DMS 273 treated with DMSO at 0.1 percent for 48 hours (cell line): ENCODE measurements around the gene TRIM39.
A peak's percentile ranks its signal among the peaks of the same experiment; 100 is the strongest.

Experiments
- DNase-seq: peaks from one replicate; lab custom pipeline; 2025; lab: John Stamatoyannopoulos, UW

The TRIM39 gene

DNA sequence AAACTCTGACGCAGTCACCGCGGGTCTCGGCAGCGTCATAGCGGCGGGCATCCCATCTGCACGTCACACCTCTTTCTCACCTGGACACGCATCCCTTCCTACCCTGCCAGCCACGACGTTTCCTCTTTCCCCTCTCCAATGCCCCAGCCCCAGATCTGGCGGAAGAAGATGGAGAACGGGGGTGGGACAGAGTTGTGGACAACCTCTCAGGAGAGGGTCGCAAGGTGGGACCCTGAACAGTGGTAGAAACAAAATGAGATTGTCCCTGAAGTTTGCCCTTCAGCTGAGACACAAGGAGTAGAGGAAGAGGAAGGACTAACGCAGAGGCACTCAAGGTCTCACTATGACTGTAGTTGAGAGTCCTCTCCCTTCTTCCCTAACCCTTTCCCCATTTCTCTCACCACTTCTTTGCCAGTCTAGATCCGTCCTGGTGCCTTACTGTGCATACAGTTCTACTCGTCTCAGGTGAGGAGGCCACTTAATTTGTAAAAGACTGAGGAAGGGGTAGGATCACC, 562 bp downstream of the TRIM39 start:
- no peak for DNase-seq

DNA sequence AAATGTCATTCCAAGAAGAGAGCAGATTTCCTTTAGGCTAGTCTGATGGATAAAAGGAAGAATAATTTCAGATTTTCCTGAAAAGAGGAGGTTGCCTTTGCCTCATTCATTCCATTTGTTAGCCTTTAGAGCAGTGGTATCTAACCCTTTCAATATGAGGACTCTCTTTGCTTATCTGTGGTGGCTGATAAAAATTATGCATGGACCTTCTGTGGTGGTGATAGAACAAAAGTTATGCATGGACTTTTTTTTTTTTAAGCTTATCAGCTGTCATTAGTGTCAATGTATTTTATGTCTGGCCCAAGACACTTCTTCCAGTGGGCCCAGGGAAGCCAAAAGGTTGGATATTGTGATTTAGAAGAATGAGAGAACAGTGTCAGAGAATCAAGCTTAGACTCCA, 1.7 kb downstream of the TRIM39 start:
- no peak for DNase-seq

- DNase-seq: no peak
These were observed 2.6 kb downstream of the TRIM39 start for GRCh38 chr6:30329331-30329730.

DNA sequence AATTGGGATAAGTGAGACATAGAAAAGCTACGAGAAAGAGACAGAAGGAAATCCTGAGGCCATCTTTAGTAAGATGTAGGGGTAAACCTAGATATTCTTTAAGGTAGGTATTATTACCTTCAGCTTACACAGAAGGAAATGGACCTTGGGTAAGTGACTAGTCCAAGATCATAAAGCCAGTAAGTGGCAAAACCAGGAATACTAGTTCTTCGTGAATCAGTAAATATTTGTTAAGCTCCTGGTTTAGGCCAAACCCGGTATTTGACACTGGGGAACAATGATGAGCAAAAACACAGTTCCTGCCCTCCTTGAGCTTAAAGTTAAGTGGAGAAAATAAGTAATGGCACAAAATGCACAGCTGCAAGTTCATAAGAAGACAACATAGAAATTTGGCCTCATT, 5.3 kb downstream of the TRIM39 start:
- no peak for DNase-seq

- no peak for DNase-seq
These were observed 7.5 kb downstream of the TRIM39 start for GRCh38 chr6:30334075-30334783.

DNA sequence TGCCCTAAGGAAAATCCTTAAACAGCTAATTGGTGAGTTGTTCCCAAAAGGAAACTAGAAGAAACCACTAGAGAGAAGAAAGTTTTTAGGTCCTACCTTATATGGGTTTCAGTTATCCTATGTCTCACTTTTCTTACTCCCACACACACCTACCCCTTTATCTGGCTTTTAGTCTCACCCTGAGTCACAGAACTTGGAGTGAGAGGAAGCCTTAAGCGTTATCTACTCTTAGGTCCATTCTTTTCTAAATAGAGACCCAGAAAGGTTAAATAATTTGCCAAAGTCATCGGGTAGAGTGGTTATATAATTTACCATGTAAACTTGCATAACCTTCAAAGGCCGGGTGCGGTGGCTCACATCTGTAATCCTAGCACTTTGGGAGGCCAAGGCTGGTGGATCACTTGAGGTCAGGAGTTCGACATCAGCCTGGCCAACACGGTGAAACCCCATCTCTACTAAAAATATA, 13.9 kb downstream of the TRIM39 start:
- DNase-seq: no peak

GRCh38 chr6:30341218-30341617, 14.5 kb downstream of the TRIM39 start:
- DNase-seq: no peak

DNA sequence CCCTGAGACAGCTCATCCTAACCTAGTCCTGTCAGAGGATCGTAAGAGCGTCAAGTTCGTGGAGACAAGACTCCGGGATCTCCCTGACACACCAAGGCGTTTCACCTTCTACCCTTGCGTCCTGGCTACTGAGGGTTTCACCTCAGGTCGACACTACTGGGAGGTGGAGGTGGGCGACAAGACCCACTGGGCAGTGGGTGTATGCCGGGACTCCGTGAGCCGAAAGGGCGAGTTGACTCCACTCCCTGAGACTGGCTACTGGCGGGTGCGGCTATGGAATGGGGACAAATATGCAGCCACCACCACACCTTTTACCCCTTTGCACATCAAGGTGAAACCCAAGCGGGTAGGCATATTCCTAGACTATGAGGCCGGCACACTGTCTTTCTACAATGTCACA, 15.0 kb downstream of the TRIM39 start:
- no peak for DNase-seq

DNA sequence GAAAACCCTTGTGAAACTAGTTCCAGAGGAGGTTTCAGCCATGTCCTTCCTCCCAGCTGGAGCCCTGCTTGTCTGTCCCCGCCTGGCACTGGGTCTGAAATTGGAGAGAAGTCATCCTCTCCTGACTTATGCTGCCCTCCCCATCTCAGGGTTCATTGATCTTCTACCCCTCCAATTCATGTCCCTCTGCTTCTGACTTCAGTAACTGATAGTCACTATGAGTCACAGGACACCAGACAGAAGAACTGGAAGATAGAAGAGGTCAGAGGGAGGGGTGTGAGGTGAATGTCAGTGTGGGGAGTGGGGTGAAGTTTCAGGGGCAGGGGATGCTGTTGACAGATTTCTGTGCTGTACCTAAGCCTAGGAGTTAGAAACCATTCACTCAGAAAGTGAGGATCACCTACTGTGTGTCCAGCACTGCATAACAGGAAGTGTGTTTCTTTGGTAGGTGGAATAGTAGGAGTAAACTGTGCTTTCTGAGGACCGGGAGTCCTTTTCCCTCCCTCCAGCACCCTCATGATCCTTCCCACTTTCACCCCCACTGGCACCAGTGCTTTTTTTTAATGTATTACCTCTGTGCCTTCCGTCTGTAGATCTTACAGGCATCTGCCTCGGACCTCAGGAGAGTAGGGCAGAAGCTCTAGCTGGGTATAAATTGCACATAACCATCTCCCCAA, 17.6 kb downstream of the TRIM39 start:
- no peak for DNase-seq

DNA sequence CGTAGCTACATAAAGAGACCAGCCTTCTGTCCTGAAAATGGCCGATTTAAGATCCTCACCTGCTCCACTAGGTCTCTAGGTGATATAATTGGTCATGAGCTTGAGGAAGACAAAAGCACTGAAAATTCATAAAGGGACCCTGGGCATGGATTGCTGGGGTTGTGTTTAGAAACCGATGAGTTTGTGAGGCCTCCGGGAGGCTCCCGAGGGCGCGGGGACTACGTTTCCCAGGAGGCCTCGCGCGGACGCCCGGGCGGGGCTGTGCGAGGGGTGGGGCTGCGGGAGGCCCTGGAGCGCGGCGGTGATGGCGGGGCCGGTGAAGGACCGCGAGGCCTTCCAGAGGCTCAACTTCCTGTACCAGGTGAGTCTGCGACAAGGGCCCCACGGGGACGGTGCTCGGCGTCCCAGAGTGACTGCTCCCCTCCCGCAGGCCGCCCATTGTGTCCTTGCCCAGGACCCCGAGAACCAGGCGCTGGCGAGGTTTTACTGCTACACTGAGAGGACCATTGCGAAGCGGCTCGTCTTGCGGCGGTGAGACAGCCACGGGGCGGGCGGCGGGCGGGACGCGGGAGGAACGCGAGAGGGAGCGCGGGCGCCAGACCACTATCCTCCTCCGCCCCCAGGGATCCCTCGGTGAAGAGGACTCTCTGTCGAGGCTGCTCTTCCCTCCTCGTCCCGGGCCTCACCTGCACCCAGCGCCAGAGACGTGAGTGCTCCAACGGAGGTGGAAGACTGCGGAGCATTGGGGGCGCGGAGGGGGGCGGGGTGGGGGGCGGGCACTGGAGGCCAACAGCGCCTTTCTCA, 18.3 kb downstream of the TRIM39 start, which contains the start of gene RPP21:
Gene RPP21, plus strand, starts transcription at position 289 of the 804 bp plus-strand sequence. Its CDS starts 16 bp downstream, at position 305.
- DNase-seq: peak; percentile 55

DNA sequence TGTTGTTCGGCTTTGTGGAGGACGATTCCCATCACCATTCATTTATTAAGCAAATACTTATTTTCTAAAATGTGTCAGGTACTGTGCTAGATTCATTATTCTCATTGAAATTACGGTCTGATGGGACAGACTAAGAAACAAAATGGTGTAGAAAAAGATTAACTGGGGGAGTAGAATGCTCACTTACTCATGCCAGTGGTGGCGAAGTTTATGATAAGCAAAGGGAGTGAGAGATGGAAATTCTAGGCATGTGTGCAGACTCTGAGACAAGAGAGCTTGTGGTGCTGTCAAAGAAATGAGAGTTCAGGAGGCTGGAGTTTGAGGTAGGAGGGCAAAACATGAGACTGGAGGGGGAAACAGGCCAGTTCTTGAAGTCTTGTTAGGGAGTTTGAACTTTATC, 19.1 kb downstream of the TRIM39 start:
- no peak for DNase-seq

DNA sequence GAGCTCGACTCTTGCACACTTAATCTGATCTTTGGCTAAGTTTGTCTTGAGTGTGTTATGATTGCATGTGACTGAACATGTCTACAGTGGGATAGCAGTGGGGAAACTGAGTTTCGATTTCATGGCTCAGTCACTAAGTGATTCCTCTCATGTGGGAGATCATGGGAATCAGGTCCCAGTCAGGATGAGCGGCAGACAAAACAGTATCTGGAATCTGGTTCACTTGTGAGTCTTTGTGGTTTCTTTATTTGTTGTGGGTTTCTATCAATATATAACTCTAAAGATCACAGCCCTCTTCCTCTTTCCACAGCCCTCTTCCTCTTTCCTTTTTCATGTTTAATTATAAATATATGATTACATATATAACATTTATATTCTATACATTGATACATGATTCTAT, 22.2 kb downstream of the TRIM39 start:
- DNase-seq: no peak

- no peak for DNase-seq
These were observed 22.9 kb downstream of the TRIM39 start for GRCh38 chr6:30349421-30350177.

- DNase-seq: no peak
These were observed 23.8 kb downstream of the TRIM39 start for GRCh38 chr6:30350524-30350923.

DNA sequence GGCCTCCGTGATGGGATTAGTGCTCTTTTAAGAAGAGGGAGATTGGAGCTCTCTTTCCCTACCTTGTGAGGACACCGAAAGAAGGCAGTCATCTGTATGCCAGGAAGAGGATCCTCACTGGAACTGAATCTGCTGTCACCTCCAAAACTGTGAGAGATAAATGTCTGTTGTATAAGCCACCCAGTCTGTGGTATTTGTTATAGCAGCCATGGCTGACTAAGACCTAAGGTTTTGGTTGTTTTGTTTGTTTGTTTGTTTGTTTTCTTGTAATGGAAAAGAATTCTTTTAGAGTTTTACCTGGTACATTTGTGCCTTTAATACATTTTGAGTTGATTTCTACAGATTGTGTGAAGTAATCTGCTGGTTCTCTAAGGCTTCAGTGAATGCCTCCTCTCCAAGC, 25.8 kb downstream of the TRIM39 start:
- DNase-seq: no peak

DNA sequence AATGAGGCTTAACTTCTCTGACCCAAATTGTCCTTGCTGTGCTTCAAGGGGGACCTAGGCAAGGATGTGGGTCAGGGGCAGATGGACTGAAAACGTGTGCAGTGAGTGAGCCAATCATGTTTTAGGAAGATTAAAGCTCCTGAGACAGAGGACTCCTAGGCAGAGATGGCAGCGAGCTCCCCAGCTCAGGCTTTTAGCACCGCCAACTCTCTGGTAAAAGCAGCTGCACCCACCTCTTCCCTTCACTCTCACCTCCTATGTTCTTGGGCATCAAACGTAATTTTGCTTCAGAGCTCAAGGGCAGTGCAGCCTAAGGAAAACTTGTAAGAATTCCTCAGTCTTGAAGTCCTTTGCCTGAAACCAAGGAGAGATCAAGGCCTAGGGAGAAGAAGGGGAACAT, 28.6 kb downstream of the TRIM39 start:
- DNase-seq: no peak

- no peak for DNase-seq
These were observed 29.8 kb downstream of the TRIM39 start for GRCh38 chr6:30356536-30356935.

DNA sequence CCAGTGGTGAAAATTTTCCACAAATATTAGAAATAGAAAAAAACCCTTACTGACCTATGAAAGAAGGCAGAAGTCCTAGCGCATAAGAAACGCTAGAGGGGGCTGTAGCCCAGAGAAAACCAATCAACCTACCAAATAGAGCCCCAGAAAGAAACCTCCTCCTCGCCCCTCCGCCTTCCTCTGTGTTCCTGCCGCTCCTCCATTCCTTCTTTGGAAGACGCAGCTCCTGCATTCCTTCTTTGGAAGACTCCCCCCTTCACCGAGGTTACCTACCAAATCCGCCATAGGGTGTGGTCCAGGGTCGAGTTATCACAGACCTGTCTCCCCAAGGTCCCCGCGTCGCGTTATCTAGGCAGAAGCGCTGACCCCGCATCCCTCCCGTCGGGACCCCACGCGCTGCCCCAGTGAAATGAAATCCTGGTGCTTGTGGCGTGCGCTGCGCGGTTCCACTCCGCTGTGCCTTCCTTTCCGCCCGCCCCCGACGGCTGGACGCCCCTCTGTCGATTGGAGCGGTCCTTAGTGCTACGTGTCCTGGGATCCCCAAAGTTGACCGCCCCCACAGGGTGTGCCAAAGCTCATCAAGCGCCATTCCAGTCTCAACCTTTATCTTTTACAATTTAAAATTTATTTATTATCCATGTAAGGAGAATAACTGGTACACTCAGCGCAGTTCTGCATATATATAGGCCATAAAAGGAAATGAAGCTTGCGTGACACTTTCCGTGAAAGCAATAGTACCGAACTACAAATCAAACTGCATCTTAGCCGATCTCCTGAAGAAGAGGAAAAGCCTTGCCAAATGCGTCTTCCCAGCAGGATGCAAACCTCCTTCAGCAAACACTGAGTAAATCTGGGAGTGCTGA, 31.2 kb downstream of the TRIM39 start:
- DNase-seq: peak; percentile 15

DNA sequence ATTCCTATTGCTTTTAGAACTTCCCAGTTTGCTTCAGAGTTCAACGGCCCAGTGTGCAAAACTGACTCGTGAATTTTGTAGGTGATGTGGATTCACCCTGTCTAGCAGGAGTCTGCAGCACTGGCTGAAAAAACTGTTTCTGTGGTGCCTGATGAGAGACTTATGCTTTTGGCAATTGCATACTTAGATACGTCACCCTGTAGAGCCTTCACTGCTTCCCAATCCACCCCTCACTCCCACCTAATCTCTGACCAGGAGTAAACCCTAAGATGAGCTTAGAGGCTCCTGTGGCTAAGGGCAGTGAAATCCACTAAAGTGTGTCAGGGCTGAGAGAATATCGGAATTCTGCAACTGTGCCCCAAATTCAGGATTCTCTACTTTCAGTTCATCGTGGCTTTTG, 32.5 kb downstream of the TRIM39 start:
- DNase-seq: no peak

GRCh38 chr6:30360139-30360538, 33.4 kb downstream of the TRIM39 start:
- no peak for DNase-seq

- no peak for DNase-seq
These were observed 34.9 kb downstream of the TRIM39 start for GRCh38 chr6:30361661-30362060.
